K562 (cell line): ENCODE data around the gene AKR1C3. TPM values are rescaled to one million over a fixed set of nuclear protein-coding genes. Genes with fewer than 3 reads are reported as not detected.

Experiments used
- ATAC-seq: fragments of 200-7000 bp; cut with Tn5 transposase; 3 replicates; pipeline ENCODE4 v1.9.1; 2020; ENCODE audit warnings: moderate library complexity
- BruUV-seq: library from RNA; stranded (reverse); fragments of 400-500 nt; replicated peaks from 2 replicates; lab custom pipeline; 2021; lab: Mats Ljungman, UMichigan
- CTCF ChIA-PET: fragments of 300-600 bp; formaldehyde crosslinking; extraction: SDS; loops from one replicate; lab custom pipeline; 2021; ENCODE audit warnings: low intra/inter-chr PET ratio; lab: Yijun Ruan, JAX
- POLR2A ChIA-PET: fragments of 300-600, 350-650 bp; sonication (Branson Sonifier 250); formaldehyde crosslinking; extraction: SDS; loops from one replicate; lab custom pipeline; 2021; ENCODE audit warnings: antibody characterized with exemption, inconsistent platforms; lab: Yijun Ruan, JAX
- DNase-seq, 4 experiments: peaks; one replicate each; pipeline versions ENCODE4 v3.0.0 to v3.0.0-alpha.2; 2011 to 2018; ENCODE audit warnings: low spot score in 3 of 4, mixed read lengths in 3 of 4; ENCODE audit errors: extremely low read depth in 1 of 4
- FAIRE-seq: peaks from 2 replicates; lab custom pipeline; 2011; peaks lifted over from hg19 to GRCh38; lab: Jason Lieb, UNC
- H2AFZ ChIP-seq: 2 replicates; pipeline ENCODE4 v1.6.0; 2011; ENCODE audit warnings: low read depth, low read length, control low read depth, inconsistent platforms
- H3K27ac ChIP-seq: fragments of 200-600 bp; 3 replicates; pipeline ENCODE4 v1.8.0; 2011; ENCODE audit warnings: low read depth, mild to moderate bottlenecking, control low read depth, inconsistent platforms, low read length, moderate library complexity, mixed read lengths; ENCODE audit errors: extremely low read depth
- H3K27me3 ChIP-seq, 2 experiments: fragments of 300-600 bp in 1 of 2; 2 replicates in 1 of 2; 3 replicates in 1 of 2; pipeline versions ENCODE4 v1.6.0 to v1.8.0; 2011; ENCODE audit warnings: inconsistent platforms in 2 of 2, low read length in 2 of 2, mild to moderate bottlenecking in 1 of 2, mixed read lengths in 1 of 2, moderate library complexity in 1 of 2; ENCODE audit not compliant: control insufficient read depth in 2 of 2, insufficient read depth in 2 of 2
- H3K36me3 ChIP-seq: fragments of 300-600 bp; 3 replicates; pipeline ENCODE4 v1.8.0; 2011; ENCODE audit warnings: mild to moderate bottlenecking, low read length, inconsistent platforms; ENCODE audit not compliant: control insufficient read depth, insufficient read depth
- H3K4me1 ChIP-seq, 2 experiments: fragments of 200-600 bp in 1 of 2; replicated peaks in 1 of 2; 2 replicates in 1 of 2; 3 replicates in 1 of 2; pipeline versions ENCODE4 v1.5.1 to v1.8.0; 2011; ENCODE audit warnings: inconsistent platforms in 2 of 2, low read length in 2 of 2, mild to moderate bottlenecking in 1 of 2, mixed read lengths in 1 of 2, moderate library complexity in 1 of 2; ENCODE audit not compliant: control insufficient read depth in 2 of 2, insufficient read depth in 2 of 2
- H3K4me2 ChIP-seq: 2 replicates; pipeline ENCODE4 v1.6.1; 2011; ENCODE audit warnings: low read length, control low read depth, inconsistent platforms, mixed read lengths; ENCODE audit not compliant: insufficient read depth
- H3K4me3 ChIP-seq: fragments of 200-600 bp; sonication (generic), shearing (Covaris generic); 2 replicates; pipeline ENCODE4 v1.5.1; 2016; ENCODE audit warnings: control low read depth, inconsistent platforms
- H3K79me2 ChIP-seq: fragments of 200-600 bp; 3 replicates; pipeline ENCODE4 v1.8.0; 2011; ENCODE audit warnings: low read length, inconsistent platforms; ENCODE audit not compliant: control insufficient read depth, insufficient read depth
- H3K9ac ChIP-seq, 2 experiments: 2 replicates each; pipeline versions ENCODE4 v1.6.0 to v1.6.1; 2011; ENCODE audit warnings: low read depth in 2 of 2, low read length in 2 of 2, control low read depth in 1 of 2, inconsistent platforms in 1 of 2, mild to moderate bottlenecking in 1 of 2, mixed read lengths in 1 of 2; ENCODE audit not compliant: insufficient read depth in 1 of 2
- H3K9me1 ChIP-seq: one replicate; pipeline ENCODE4 v1.6.0; 2011; ENCODE audit warnings: inconsistent platforms, mild to moderate bottlenecking, low read length, moderate library complexity; ENCODE audit not compliant: control insufficient read depth, insufficient read depth
- H3K9me3 ChIP-seq: replicated peaks from 2 replicates; pipeline ENCODE4 v1.5.1; 2011; ENCODE audit warnings: low read depth, low read length, inconsistent platforms; ENCODE audit not compliant: control insufficient read depth, insufficient read depth
- H4K20me1 ChIP-seq: replicated peaks from 2 replicates; pipeline ENCODE4 v1.6.1; 2011; ENCODE audit warnings: low read length, inconsistent platforms, mixed read lengths; ENCODE audit not compliant: control insufficient read depth, insufficient read depth
- C11orf30 ChIP-seq: fragments of 450-650 bp; IDR thresholded peaks from 2 replicates; pipeline ENCODE4 v1.6.1; 2016; ENCODE audit warnings: low read depth, mild to moderate bottlenecking
- KHSRP ChIP-seq: fragments of 450-650 bp; IDR thresholded peaks from 2 replicates; pipeline ENCODE4 v1.6.1; 2017
- MAFG ChIP-seq: fragments of 450-650 bp; conservative IDR thresholded peaks from 2 replicates; pipeline ENCODE4 v1.6.1; 2016; ENCODE audit warnings: missing genetic modification characterization, missing compliant biosample characterization
- MAX ChIP-seq: sonication (generic); formaldehyde crosslinking; IDR thresholded peaks from 2 replicates; pipeline ENCODE4 v1.9.0; 2022; ENCODE audit warnings: mild to moderate bottlenecking, missing genetic modification reagents
- MEF2A ChIP-seq: IDR thresholded peaks from 2 replicates; pipeline ENCODE4 v1.6.1; 2011; ENCODE audit warnings: low read depth, mild to moderate bottlenecking, low read length, moderate library complexity; ENCODE audit not compliant: control insufficient read depth
- NFE2 ChIP-seq: IDR thresholded peaks from 2 replicates; pipeline ENCODE4 v1.6.1; 2014; ENCODE audit warnings: antibody characterized with exemption, low read depth
- POLR2A ChIP-seq: fragments of 450-650 bp; conservative IDR thresholded peaks from 2 replicates; pipeline ENCODE4 v1.6.1; 2016
- RFX7 ChIP-seq: fragments of 250-450 bp; sonication (Bioruptor Pico); IDR thresholded peaks from 2 replicates; pipeline ENCODE4 v1.5.1; 2021; ENCODE audit warnings: mild to moderate bottlenecking
- SOX6 ChIP-seq: fragments of 450-650 bp; IDR thresholded peaks from 2 replicates; pipeline ENCODE4 v1.6.1; 2014; ENCODE audit warnings: mild to moderate bottlenecking
- STAT6 ChIP-seq: sonication (generic); formaldehyde crosslinking; IDR thresholded peaks from 2 replicates; pipeline ENCODE4 v1.8.1; 2023; ENCODE audit warnings: mild to moderate bottlenecking, missing genetic modification reagents
- ZNF239 ChIP-seq: fragments of 250-450 bp; sonication (Bioruptor Pico); IDR thresholded peaks from 2 replicates; pipeline ENCODE4 v1.4.0; 2020; ENCODE audit warnings: mild to moderate bottlenecking
- ZNF347 ChIP-seq: fragments of 450-650 bp; formaldehyde crosslinking; IDR thresholded peaks from 2 replicates; pipeline ENCODE4 v1.4.0; 2020; ENCODE audit warnings: low read depth, mild to moderate bottlenecking, moderate library complexity
- WGBS: fragments of 100-300 bp; shearing (Covaris generic); methylation state at CpG from one replicate; pipeline ENCODE4 v1.1.6; 2016; ENCODE audit warnings: low coverage, mixed read lengths; ENCODE audit not compliant: insufficient coverage; ENCODE audit errors: missing lambda C conversion rate; 5-methylcytosine and 5-hydroxymethylcytosine counted together
- in situ Hi-C: fragments of 300-500 bp; cut with MboI; formaldehyde crosslinking; loops from 4 replicates; pipeline ENCODE4 v1.15.0; 2018; ENCODE audit warnings: inconsistent platforms, mixed read lengths
- intact Hi-C: fragments of 100-400 bp; cut with micrococcal nuclease; formaldehyde crosslinking; loops from 2 replicates; pipeline ENCODE4 v1.14.2; 2022
- polyA plus RNA-seq, 8 experiments: library from polyadenylated mRNA; depleted of rRNA in 4 of 8; stranded (reverse) in 5 of 8; unstranded in 3 of 8; fragments of >200 nt; fragmentation: Nextera tagmentation in 2 of 8; fragmentation: Illumina TruSeq in 1 of 8; extraction: Ambion mirVana in 2 of 8; extraction: Trizol in 1 of 8; gene quantifications; 2 replicates each; pipeline versions ENCODE4 v1.2.1 to v1.2.3, GENCODE V29; 2011 to 2014; ENCODE audit warnings: inconsistent platforms in 1 of 8, missing spikeins in 1 of 8
- total RNA-seq, 7 experiments: library from RNA; depleted of rRNA in 6 of 7; stranded (reverse); fragments of >200 nt in 6 of 7; fragmentation: Illumina TruSeq in 2 of 7; extraction: Trizol in 2 of 7; gene quantifications; 2 replicates each; pipeline versions ENCODE4 v1.2.1 to v1.2.3, GENCODE V29; 2011 to 2021; ENCODE audit warnings: low replicate concordance in 1 of 7

The AKR1C3 gene
- total and polyA plus RNA-seq, 9 of the 15 experiments (the other 6 are each of a cell fraction or from before 2014, with no cell fraction given), result 4.6 to 20.4 (median 10.1) TPM

GRCh38 chr10:5147981-5148677, 53.9 kb downstream of the AKR1C3 start:
- FAIRE-seq (no peak), DNase-seq (no peak), ATAC-seq (no peak)
- Histone ChIP-seq H3K4me1 (no peaks in the 10 kb centered on the region; a peak in 1 of 5 replicates), H3K79me2 (no peaks in the 10 kb centered on the region), H3K9me3 (0 out of 2 replicates have a peak, but pooled peaks cover 2% of the 10 kb centered on the region), H3K27me3 (no peaks in the 10 kb centered on the region), H3K4me3 (no peak overlapping the region), H3K4me2 (no peak overlapping the region), H2AFZ (no peak overlapping the region), H4K20me1 (no peaks in the 10 kb centered on the region), H3K27ac (no peak overlapping the region), H3K9ac (no peak overlapping the region), H3K9me1 (no peaks in the 10 kb centered on the region), H3K36me3 (no peaks in the 10 kb centered on the region)
- ChIA-PET POLR2A (interaction anchor here (0.7 kb wide), 1 partner anchor 144 kb away, joined by 4 read pairs; no protein-coding TSS in a partner anchor), CTCF (interaction anchor here (0.6 kb wide), 1 partner anchor 285 kb away, joined by 3 read pairs; no protein-coding TSS in a partner anchor)
- TF ChIP-seq NFE2 (peak; percentile 36; the same call in 1 of the 2 replicates), C11orf30 (peak; percentile 38; the same call in 1 of the 2 replicates), POLR2A (no peak), MAFG (tag) (peak; percentile 64)
- in situ Hi-C loops, result no loop called here
- no TSS peak for BruUV-seq
- WGBS, result 24% methylated on average over 3 of the region's 3 CpGs
- intact Hi-C loops, result loop anchor here (2.0 kb wide), 1 partner anchor 17 kb away; no protein-coding TSS in a partner anchor

GRCh38 chr10:5148678-5149032, 54.4 kb downstream of the AKR1C3 start:
- H3K4me1 ChIP-seq, result no peaks in the 10 kb centered on the region; a peak in 1 of 5 replicates
- no peaks in the 10 kb centered on the region for H3K79me2 ChIP-seq
- DNase-seq (no peak), ATAC-seq (no peak), FAIRE-seq (no peak)
- no peaks in the 10 kb centered on the region for H3K9me1 ChIP-seq
- intact Hi-C loops, result loop anchor here (2.0 kb wide), 1 partner anchor 16 kb away; no protein-coding TSS in a partner anchor
- CTCF ChIA-PET, result no interaction called here
- no TSS peak for BruUV-seq
- no peak overlapping the region for H3K4me2 ChIP-seq
- no peak overlapping the region for H3K27ac ChIP-seq
- H3K36me3 ChIP-seq, result no peaks in the 10 kb centered on the region
- WGBS, result 22% methylated on average over 1 of the region's 1 CpG
- no peaks in the 10 kb centered on the region for H3K27me3 ChIP-seq
- H2AFZ ChIP-seq, result no peak overlapping the region
- H3K9ac ChIP-seq, result no peak overlapping the region
- H3K9me3 ChIP-seq, result 0 out of 2 replicates have a peak, but pooled peaks cover 2% of the 10 kb centered on the region
- H3K4me3 ChIP-seq, result no peak overlapping the region
- H4K20me1 ChIP-seq, result no peaks in the 10 kb centered on the region
- in situ Hi-C loops, result no loop called here
- POLR2A ChIA-PET, result no interaction called here
- TF ChIP-seq MEF2A, result no peak
- TF ChIP-seq SOX6, result no peak
- no peak for TF ChIP-seq ZNF347 (CRISPR knock-in tag)
- TF ChIP-seq RFX7, result no peak
- TF ChIP-seq KHSRP, result no peak
- TF ChIP-seq STAT6, result no peak
- no peak for TF ChIP-seq MAX (CRISPR knock-in tag)
- TF ChIP-seq ZNF239 (CRISPR knock-in tag), result no peak
